HFF-Myc (cell line): Measurements from ENCODE around the gene PPTC7.
A peak's percentile ranks its signal among the peaks of the same experiment; 100 is the strongest.

Experiments
- DNase-seq: peaks from one replicate; pipeline ENCODE4 v3.0.0-alpha.2; 2011; ENCODE audit warnings: low read depth; ENCODE audit errors: extremely low read depth
- H3K4me3 ChIP-seq: replicated peaks from 2 replicates; pipeline ENCODE4 v1.5.1; 2011; ENCODE audit warnings: low read depth, mild to moderate bottlenecking, control low read depth, low read length
- TF ChIP-seq, protein P1 (sequence below): IDR thresholded peaks from 2 replicates; pipeline ENCODE4 v1.5.1; 2012; ENCODE audit warnings: mild to moderate bottlenecking, low read depth, low read length, control low read depth; ENCODE audit errors: missing control alignments

Gene PPTC7, protein sequence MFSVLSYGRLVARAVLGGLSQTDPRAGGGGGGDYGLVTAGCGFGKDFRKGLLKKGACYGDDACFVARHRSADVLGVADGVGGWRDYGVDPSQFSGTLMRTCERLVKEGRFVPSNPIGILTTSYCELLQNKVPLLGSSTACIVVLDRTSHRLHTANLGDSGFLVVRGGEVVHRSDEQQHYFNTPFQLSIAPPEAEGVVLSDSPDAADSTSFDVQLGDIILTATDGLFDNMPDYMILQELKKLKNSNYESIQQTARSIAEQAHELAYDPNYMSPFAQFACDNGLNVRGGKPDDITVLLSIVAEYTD

DNA sequence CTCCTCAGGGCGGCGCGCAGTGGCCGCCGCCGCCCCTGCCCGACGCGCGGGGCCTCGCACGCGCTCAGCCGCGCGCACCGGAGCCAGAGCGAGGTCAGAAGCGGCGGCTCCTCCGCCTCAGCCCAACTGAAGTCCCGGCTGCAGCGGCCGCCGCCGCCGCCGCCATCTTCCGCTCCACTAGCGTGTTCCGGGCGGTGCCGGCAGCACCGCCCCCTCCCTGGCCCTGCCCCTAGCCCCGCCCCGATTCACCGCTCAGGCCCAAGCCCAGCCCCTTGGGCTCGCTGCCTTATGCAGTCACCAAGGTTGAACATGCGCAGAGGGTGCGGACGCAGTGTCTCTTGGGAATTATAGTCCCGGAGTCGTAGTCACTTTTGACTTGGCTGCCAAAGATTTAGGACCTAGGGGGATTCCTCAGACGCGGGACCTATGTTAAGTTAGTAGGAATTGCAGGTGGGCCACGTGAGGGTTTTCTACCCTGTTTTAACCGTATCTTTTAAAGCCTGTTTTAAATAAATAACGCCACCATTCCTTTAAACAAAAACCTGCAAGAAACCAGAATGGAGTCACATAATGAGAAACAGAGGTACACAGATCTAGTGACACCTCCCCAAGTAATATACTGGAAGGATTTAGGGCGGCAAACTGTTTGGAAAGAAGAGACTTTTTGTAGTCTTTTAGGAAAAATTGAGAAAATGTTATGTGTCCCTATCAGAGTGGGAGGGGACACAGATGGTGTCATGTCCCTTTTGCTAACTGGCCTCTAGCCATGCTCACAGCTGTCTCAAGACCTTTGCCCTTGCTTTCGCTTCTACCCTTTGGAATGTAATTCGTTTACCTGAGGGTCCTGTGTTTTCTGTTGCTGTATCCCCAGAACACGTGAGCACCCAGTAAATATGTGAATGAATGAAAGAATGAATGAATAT lies at the start of gene PPTC7:
PPTC7 (minus strand) TSS at position 182 of the 923 bp plus-strand sequence. CDS start 287 bp downstream, outside the sequence.
- DNase-seq = peak; percentile 94
- TF ChIP-seq, protein P1, sequence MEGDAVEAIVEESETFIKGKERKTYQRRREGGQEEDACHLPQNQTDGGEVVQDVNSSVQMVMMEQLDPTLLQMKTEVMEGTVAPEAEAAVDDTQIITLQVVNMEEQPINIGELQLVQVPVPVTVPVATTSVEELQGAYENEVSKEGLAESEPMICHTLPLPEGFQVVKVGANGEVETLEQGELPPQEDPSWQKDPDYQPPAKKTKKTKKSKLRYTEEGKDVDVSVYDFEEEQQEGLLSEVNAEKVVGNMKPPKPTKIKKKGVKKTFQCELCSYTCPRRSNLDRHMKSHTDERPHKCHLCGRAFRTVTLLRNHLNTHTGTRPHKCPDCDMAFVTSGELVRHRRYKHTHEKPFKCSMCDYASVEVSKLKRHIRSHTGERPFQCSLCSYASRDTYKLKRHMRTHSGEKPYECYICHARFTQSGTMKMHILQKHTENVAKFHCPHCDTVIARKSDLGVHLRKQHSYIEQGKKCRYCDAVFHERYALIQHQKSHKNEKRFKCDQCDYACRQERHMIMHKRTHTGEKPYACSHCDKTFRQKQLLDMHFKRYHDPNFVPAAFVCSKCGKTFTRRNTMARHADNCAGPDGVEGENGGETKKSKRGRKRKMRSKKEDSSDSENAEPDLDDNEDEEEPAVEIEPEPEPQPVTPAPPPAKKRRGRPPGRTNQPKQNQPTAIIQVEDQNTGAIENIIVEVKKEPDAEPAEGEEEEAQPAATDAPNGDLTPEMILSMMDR = no peak
- H3K4me3 ChIP-seq = peak within 1 kb of the TSS; percentile 87

DNA sequence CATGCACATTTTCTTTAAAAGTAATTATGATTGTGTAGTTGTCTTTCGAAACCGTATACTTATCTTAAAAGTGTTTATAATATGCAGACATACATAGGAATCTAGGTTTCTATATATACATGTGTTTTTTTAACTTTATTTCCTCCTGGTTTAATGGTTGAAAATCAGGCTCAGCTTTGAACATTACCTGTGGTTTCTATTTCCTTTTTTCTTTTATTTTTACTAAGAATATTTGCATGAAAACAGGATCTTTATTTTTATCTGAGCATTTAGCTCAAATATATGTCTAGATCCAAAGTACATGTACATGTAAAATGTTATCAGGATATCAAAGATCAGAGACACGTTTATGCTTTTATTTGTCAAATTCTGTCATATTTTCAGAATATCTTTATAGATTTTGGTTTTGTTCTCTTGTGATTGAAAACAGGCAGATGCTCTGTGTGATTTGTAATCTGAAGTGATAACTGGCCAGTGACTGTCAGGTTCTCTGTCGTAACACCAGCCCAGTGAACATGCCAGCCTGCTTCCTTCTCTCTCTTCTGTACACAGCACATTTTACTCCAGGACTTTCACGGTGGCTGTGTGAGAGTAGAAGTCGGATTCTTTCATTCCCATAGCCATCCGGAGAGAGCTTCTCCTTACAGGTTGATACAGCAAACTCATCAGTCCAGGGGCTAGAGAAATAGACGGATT lies 44.5 kb upstream of the PPTC7 start:
- TF ChIP-seq, protein P1 = no peak
- H3K4me3 ChIP-seq = no peak overlapping the region
- no peak for DNase-seq

GRCh38 chr12:110622582-110622981 lies 39.5 kb upstream of the PPTC7 start:
- TF ChIP-seq, protein P1 = no peak
- no peak for DNase-seq
- no peak overlapping the region for H3K4me3 ChIP-seq

- TF ChIP-seq, protein P1 = peak; percentile 3
- DNase-seq = no peak
- no peak overlapping the region for H3K4me3 ChIP-seq
These were observed 36.4 kb upstream of the PPTC7 start for GRCh38 chr12:110619534-110619953.

- DNase-seq = no peak
- TF ChIP-seq, protein P1 = no peak
- no peak overlapping the region for H3K4me3 ChIP-seq
These were observed 33.5 kb upstream of the PPTC7 start for GRCh38 chr12:110616471-110617115.

GRCh38 chr12:110615171-110615570 lies 32.1 kb upstream of the PPTC7 start:
- no peak overlapping the region for H3K4me3 ChIP-seq
- DNase-seq = no peak
- TF ChIP-seq, protein P1 = no peak
